HG02943 (cell line): ENCODE measurements around the gene SUMO3.
"Not testable (repeated sequence)": the region's sequence is repeated elsewhere in the genome, so short reads cannot be mapped to it uniquely, and the experiment has no call there.

Experiments used
- ATAC-seq: cut with Tn5 transposase; IDR thresholded peaks from one replicate; pipeline ENCODE4 v1.9.1; 2021; ENCODE audit warnings: mild to moderate bottlenecking, low read depth, moderate library complexity; ENCODE audit not compliant: unreplicated experiment

SUMO3 gene

DNA sequence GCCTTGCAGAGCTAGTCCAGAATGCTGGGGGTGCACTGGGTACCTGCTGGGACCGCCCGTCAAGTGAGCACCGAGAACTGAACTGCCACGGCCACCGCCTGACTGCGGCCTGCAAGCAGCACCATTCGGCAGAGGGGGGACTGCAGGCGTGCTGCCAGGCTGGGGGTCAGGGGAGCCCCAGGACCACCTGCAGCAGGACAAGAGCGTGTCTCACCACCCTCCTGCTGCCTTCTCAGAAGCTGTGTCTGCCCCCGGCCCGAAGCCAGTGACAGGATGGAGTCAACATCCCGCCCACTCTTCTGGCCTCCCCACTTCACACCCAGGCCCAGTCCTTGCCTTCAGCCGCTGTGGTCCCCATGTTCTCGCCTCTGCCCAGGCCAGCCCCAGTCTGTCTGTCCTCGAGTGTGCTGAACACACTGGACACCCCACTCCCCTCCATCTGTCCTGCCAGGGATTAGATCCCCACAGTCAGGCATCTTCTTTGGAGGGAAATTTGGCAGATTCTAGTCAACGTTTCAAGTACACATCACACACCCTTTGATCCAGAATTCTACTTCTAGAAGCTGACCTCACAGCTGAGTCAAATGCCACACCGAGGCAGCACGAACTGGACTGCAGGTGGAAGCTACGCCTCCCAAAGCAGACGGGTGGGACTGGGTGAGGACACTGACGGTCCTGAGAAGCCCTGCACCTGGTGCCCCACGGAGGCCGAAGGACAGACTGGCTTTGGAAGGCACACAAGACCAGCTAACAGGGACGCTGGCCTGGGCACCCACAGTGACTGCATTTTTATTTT, 29.6 kb upstream of the SUMO3 start:
- no peak for ATAC-seq

DNA sequence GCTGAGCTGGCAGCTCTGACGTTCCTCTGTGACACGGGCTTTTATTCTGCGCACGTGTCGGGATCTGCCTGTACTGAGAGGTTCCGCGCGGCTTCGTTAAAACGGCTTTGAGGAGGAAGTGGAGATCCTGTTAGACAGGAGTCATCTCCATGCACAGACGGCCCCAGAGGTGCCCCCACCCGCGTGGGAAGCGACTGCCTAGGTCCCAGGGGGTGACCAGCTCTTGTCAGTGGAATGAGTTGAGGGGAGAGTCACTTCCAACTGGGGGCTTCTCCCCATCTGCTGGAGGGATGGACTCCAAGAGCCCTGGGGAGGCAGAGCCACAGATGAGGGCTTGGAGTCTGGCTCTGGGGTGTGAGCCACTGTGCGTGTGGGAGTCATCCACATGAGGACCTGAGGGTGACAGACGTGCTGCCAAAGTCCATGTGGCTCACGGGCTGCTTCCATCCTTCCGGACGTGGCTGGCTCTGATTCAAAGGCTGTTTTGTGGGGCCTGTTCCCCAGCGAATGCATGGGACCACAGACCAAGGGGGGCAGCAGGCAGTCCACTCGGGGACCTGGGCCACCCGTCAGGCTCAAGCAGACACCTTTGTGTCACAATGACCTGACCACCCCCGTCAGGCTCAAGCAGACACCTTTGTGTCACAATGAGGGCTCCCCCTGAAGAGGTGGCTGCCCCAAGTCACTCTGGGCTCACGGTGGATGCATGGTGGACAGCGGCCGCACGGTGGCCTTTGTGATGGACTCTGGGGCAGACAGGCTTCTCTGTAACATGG, 28.8 kb upstream of the SUMO3 start:
- ATAC-seq = no peak

DNA sequence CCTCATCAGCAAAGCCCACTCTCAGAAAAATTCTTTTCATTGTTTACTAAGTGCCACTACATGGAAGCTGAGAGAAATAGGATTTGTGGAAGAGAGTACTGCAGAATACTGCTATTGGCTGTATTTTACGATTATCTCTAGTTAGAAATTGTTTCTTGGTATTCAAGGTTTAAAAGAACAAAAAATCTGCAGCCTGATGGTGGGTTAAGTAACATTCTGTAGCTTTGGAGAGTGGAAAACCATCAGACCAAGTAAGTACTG, 28.3 kb upstream of the SUMO3 start:
- ATAC-seq = no peak

DNA sequence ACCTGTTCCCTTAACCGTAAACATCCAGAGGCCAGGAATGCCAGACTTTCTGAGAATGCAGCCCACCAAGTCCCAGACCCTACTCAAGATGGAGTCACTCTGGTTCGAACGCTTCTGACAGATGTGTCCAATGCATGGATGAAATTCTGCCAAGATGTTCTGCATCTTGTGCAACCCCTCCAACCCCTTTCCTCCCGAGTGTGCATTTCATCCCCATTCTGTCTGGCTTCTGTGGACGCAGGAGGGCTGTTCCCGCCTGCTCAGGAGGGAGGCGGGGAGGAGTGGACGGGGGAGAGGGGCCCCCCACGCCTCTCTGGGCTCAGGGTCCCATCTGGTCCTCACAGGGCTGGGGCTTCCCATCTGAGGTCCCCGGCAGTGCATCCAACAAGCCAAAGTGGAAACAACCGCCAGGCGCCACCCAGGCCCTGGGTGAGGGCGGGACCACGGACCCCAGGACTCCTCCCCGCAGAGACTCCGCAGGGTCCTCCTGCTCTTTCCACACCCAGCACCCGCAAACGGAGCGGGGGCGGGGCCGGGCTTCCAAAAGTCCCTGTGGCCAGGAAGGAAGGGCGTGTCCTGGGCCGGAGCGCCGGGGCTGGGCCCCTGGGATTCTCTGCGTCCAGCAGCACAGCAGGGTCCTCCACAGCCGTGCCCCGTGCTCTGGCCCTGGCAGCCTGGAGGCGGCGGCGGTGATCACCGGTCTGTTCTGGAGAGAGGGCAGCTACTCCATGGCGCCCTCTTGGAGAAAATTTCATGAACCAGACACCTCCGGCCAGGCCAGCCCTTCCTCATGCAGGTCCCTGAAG, 27.8 kb upstream of the SUMO3 start:
- ATAC-seq = no peak

DNA sequence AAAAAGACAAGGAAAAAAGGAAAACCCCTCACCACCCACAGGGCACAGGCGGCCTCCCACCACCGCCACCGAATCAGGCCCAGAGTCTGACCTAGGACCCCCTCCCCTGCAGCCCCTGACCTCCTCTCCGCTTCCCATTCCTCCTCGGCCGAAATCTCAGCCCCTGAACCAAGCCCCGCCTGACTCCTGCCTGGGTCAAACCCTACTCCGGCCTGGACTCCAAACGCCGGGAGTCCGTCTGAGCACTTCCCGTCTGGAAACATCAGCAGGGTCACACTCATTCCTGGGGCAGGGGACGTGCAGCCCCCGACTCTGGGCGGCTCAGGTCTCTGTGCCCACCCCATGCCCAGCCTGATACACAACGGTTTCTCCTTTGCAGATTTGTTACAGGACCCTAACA, 26.4 kb upstream of the SUMO3 start:
- ATAC-seq = no peak

DNA sequence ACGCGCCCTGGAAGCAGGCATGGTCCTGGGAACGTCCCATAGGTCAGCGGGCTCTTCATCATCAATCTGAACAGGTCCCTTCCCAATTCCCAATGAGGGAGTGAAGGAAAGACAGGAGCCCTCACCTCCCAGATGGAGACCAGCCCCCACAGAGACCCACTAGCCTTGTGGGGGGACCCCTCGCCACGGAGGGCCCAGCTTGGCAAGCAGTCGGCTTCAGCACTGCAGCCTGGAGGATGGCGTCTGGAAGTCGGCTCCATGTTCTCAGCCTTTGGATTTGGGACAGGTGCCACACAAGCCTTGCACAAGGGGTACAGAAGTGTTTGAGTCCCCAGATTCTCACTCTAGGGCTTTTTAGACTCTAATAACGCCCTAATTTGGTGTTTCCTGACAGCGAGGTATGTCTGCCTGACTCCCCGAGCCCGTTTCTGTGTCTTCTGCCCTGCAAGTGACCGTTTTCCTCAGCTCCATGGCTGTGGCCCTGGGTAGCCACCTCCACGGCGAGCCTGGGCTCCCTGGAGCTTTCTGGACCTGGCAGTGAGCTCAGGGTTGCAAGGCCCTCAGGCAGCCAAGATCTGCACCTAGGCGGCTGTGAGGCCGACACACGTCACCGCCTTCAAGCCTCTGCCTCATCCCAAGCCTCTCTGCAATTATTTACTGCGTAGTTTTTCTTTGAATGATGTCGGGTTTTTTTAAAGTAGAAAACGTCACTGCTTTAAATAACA, 25.0 kb upstream of the SUMO3 start:
- ATAC-seq = no peak

DNA sequence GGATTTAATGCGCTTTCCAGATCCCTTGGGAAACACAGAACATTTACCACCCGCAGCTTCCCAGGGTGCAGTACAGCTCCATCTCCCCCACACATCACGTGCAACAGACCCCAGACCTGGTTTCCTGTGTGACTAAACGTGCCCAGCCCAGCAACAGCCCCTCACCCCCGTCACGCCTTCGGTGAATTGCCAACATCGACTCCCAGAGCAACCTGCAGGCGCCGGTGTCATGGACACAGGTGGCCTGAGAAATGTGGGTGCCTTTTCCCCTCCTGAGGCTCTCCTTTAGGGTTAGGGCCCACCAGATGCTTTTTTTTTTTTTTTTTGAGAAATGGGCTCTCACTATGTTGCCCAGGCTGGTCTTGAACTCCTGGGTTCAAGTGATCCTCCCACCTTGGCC, 24.2 kb upstream of the SUMO3 start:
- no peak for ATAC-seq

DNA sequence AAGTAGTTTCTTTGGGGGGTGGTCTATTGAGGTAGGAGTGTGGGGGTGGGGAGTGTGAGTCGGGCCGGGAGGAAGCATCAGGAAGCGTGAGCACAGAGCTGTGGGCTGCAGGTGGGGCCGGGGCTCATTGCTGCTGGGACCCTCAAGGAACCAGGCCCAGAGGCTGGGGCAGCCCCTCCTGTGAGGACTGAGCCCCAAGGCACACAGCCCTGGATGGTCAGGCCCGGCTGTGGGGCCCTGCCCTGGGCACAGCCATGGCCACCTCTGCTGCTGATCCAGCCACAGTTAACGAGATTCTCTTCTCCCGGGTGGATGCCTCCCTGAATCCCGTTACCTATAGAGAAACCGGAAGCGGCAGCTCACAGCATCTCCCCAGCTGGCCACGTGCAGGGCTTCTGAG, 22.9 kb upstream of the SUMO3 start:
- no peak for ATAC-seq

DNA sequence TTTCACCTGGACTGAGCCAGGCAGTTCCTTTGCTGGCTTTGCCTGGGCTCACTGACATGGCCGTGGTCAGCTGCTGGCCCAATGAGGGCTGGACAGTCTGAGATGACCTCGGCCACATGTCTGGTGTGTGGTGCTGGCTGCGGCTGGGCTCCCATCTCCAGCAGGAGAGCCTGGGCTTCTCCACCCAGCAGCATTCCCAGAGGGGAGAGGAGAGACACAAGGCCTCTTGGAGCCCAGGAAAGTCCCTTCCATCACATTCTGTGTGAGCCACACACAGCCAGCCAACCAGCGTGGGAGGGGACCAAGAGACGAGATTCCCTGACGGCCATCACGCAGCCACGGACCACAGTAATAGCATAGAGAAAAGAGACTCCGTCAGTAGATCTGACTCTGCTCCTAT, 21.1 kb upstream of the SUMO3 start:
- no peak for ATAC-seq

DNA sequence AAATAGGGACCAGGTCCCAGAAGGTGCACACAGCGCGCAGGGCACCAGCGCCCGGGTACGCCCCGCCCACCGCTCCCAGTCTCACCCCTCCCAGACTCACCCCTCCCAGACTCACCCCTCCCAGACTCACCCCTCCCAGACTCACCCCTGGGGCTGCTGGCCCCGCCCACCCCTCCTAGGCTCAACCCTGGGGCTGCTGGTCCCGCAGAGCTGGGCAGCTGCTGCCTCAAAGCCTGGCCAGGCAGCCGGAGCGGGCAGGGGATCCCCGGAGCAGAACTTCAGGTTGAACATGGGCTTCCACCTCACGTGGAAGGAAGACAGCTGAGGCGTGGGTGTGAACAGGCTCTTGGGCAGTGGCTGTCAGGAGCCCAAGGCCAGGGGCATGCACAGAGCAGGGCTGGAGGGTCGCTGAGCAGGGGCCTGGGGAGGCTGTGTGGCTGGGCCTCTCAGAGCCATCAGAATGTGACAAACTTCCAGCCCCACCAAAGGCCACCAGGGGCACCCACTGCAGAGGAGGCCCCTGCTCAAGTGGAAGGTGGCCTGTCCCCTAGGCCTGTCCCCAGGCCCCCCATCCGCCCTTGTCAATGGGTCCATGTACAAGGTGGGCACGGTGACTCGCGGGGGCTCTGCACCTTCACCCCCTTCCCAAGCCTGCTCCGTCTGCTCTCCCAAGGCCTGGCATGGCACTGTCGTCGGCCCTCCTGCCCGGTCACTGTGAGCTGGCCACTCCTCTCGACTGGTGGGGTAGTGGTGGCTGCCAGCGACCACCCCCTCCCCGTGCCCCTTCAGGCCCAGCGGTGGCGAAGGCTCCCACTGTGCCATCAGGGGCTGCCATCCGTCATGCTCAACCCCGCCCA, 20.4 kb upstream of the SUMO3 start:
- no peak for ATAC-seq

DNA sequence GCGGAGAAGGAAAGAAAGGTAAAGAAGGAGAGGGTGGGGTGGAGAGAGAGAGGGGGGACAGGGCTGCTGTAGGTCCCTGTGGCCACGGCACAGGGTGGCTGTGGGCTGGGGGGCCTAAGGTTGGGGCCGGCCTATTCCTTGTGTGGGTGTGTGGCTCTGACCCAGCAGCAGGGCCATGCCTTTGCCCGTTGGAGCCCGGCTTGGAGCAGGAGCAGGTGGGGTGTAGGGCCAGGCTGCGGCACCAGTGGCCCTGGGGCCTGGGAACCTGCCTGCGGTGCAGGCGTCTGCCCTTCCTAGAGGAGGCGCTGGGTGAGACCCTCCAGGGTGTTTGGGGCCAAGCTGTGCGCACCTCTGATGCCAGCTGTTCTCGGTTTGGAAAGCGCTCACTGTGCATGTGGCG, 19.7 kb upstream of the SUMO3 start:
- no peak for ATAC-seq

DNA sequence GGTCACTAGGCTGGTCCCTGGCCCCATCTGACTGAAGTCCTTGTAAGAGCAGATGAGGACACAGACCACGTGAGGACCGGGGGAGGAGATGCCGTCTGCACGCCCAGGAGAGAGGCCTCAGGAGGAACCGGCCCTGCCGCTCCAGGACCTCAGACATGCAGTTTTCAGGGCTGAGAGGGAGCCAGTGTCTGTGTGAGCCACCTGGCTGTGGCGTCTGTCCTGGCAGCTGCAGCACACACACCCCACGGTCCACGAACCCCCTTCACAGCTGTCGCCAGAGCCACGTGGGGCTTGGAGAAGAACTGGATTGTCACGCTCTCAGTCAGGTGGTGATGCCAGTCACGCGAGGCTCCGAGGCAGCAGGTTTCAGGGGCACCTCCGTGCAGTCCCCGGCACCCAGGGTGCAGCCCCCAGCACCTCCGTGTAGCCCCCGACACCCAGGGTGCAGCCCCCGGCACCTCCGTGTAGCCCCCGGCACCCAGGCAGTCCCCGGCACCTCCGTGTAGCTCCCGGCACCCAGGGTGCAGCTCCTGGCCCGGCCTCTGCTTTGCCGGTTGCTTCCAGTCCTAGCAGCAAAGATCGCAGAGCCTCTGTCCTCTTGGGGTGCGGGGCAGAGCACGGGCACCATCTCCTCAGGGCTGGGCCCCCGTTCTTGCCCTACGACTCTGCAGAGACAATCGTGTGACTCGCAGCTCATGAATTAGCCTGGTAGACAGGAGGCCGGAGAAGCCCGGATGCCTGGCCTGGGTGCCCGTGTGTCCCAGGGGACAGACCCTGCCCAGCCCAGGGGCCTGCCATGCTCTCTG, 19.0 kb upstream of the SUMO3 start:
- ATAC-seq = no peak

DNA sequence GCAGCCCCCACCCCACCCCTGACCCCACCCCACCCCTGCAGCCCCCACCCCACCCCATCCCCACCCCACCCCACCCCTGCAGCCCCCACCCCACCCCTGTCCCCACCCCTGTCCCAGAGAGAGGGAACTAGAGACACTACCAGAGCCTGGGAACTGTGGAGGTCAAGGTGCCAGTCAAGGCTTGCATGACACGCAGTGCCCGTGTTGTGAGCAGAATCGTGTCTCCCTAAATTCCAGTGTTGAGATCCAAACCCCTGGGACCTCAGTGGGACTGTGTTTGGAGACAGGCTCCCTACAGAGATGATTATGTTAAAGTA, 18.4 kb upstream of the SUMO3 start:
- no peak for ATAC-seq

DNA sequence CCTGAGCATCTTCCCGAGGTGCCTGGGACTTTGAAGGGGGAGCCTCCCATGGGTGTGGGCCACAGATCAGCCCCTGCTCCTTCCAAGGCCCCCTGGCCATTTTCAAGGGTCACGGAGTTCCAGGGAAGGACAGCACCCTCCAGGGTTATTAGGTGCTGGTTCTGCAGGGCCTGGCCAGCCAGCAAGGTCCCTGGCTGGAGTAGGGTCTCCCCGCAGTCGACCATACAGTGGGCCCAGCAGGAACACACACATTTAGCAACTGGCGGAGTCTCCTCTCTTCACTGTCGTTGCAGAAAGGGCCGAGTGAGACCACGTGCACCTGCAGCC, 17.7 kb upstream of the SUMO3 start:
- no peak for ATAC-seq

DNA sequence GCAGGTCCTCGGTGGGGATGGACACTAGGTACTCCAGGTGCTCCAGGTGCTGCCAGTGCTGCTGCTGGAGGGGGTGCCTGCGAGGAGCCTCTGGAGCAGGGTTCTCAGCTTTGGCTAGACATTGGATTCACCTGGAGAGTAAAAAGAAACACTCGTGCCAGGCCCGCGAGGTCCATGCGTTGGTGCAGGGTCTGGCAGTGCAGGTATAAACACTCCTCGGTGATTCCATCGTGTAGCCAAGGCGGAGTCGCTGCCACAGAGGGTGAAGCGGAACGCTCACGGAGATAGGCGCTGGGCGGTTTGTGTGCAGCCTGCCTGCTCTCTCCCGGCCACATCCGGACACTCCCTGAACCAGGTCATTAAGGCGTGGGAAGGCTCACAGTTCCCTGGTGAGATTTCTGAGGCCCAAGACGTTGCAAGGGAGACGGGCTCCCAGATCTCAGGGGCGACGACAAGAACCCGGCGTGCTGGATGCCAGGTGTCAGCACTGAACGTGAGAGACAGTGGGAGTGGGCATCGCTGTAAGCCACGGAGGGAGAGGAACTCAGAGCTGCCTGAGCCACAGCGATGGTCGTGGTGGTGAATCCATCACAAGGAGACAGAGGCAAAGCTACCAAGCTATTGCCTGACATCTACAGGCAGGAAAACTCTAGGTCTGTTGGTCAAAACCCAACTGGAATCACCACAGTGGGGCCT, 17.2 kb upstream of the SUMO3 start:
- ATAC-seq = no peak

DNA sequence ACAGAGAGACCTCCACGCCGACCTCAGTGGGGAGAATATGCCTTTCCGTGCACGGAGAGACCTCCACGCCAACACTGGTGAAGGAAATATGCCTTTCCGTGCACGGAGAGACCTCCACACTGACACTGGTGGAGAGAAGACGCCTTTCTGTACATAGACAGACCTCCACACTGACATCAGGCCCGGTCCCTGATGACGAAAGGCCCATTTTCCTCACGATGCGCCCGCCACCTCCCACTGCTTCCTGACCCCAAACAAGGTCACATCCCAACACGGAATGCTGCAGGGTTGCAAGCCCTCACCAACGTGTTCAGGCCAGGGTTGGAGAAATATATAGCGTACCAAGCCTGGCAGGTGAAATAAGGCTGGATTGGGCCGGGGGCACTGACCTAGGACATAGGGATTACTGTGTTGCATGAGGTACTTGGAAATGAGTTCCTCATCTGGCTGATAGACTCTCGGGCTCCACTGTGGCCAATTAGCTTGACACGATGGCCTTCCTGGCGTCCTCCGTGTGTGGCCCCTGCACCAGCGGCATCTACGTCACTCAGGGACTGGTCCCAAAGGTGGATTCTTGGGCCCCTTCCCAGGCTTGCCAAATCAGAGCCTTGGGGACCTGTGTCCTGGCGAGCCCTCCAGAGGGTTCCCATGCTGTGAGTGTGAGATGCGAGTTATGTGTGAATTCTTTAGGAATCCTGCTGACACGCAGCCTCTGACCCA, 16.5 kb upstream of the SUMO3 start:
- no peak for ATAC-seq

DNA sequence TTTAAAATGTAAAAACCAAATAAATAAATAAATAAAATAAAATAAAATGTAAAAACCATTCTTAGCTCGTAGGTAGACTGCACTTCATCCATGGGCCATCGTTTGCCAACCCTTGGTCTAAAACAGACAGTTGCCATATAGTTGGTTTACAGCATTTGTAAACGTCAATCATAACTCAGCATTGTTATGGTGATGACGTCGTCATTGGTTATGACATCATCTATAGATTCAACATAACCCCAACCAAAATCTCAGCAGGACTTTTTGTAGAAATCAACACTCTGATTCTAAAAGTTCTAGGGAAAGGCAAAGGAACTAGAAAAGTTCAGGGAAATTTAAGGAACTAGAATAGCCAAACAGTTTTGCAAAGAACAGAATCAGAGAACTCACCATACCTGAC, 15.8 kb upstream of the SUMO3 start:
- no peak for ATAC-seq

DNA sequence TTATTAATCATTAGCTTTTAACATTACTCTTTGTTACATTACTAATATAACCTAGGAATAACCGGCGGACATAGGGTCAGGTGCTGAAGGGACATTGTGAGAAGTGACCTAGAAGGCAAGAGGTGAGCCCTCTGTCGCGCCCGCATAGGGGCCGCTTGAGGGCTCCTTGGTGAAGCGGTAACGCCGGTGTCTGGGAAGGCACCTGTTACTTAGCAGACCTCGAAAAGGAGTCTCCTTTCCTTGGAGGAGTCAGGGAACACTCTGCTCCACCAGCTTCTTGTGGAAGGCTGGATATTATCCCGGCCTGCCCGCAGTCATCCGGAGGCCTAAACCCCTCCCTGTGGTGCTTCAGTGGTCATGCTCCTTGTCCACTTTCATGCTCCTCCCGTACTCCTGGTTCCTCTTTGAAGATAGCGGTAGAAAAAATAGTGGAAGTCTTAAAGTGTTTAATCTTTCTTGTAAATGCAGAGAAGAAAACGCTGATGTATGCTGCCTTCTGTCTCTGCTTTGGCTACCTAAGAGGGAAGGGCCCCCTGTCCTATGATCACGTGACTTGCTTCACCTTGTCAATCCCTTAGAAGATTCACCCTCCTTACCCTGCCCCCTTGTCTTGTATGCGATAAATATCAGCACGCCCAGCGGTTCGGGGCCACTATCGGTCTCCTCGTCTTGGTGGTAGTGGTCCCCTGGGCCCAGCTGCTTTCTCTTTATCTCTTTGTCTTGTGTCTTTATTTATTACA, 14.8 kb upstream of the SUMO3 start:
- ATAC-seq = not testable (repeated sequence)
